ENCODE results near the gene CPSF2.

GRCh38 chr14:92217936-92218335 is 96.2 kb downstream of the CPSF2 start:
- TF ChIP-seq CTCF (IDR thresholded peaks at IDR 0.05): no peak
- TF ChIP-seq POLR2A (IDR thresholded peaks at IDR 0.05): no peak

Measured in Peyer's patch (tissue), 4 donors.